DLD1 (cell line): Measurements from ENCODE around the gene ERFL.
"Not testable (repeated sequence)": the region's sequence is repeated elsewhere in the genome, so short reads cannot be mapped to it uniquely, and the experiment has no call there.

Experiments used
- in situ Hi-C: cut with HindIII; loops from 2 replicates; pipeline ENCODE4 v1.10.0; 2017; ENCODE audit warnings: low sequenced_read_pairs

ERFL gene

GRCh38 chr19:41945135-41945766, 17.0 kb upstream of the ERFL start:
- in situ Hi-C loops: no loop called here

GRCh38 chr19:41944336-41944735, 16.1 kb upstream of the ERFL start:
- in situ Hi-C loops: no loop called here

GRCh38 chr19:41941410-41942202, 13.4 kb upstream of the ERFL start:
- in situ Hi-C loops: no loop called here

- in situ Hi-C loops: no loop called here
Measured at GRCh38 chr19:41940731-41941409, 12.6 kb upstream of the ERFL start.

GRCh38 chr19:41939861-41940730, 11.8 kb upstream of the ERFL start:
- in situ Hi-C loops: no loop called here

GRCh38 chr19:41939209-41939608, 11.0 kb upstream of the ERFL start:
- in situ Hi-C loops: not testable (repeated sequence)

- in situ Hi-C loops: no loop called here
Measured at GRCh38 chr19:41937525-41938468, 9.5 kb upstream of the ERFL start.

GRCh38 chr19:41936961-41937360, 8.7 kb upstream of the ERFL start:
- in situ Hi-C loops: no loop called here

GRCh38 chr19:41936416-41936850, 8.2 kb upstream of the ERFL start:
- in situ Hi-C loops: no loop called here

- in situ Hi-C loops: no loop called here
Measured at GRCh38 chr19:41935760-41936415, 7.6 kb upstream of the ERFL start.

GRCh38 chr19:41934849-41935374, 6.7 kb upstream of the ERFL start:
- in situ Hi-C loops: no loop called here

GRCh38 chr19:41933693-41934426, 5.6 kb upstream of the ERFL start:
- in situ Hi-C loops: no loop called here

GRCh38 chr19:41932720-41933332, 4.6 kb upstream of the ERFL start:
- in situ Hi-C loops: no loop called here

GRCh38 chr19:41932259-41932719, 4.0 kb upstream of the ERFL start:
- in situ Hi-C loops: no loop called here

GRCh38 chr19:41930926-41931592, 2.8 kb upstream of the ERFL start:
- in situ Hi-C loops: no loop called here

- in situ Hi-C loops: no loop called here
Measured at GRCh38 chr19:41930322-41930722, 2.1 kb upstream of the ERFL start.

- in situ Hi-C loops: no loop called here
Measured at GRCh38 chr19:41929536-41930071, 1.4 kb upstream of the ERFL start.
